ENCODE data around the gene THG1L.
A peak's percentile ranks its signal among the peaks of the same experiment; 100 is the strongest.
"Not testable (repeated sequence)": the region's sequence is repeated elsewhere in the genome, so short reads cannot be mapped to it uniquely, and the experiment has no call there.

Gene THG1L

DNA sequence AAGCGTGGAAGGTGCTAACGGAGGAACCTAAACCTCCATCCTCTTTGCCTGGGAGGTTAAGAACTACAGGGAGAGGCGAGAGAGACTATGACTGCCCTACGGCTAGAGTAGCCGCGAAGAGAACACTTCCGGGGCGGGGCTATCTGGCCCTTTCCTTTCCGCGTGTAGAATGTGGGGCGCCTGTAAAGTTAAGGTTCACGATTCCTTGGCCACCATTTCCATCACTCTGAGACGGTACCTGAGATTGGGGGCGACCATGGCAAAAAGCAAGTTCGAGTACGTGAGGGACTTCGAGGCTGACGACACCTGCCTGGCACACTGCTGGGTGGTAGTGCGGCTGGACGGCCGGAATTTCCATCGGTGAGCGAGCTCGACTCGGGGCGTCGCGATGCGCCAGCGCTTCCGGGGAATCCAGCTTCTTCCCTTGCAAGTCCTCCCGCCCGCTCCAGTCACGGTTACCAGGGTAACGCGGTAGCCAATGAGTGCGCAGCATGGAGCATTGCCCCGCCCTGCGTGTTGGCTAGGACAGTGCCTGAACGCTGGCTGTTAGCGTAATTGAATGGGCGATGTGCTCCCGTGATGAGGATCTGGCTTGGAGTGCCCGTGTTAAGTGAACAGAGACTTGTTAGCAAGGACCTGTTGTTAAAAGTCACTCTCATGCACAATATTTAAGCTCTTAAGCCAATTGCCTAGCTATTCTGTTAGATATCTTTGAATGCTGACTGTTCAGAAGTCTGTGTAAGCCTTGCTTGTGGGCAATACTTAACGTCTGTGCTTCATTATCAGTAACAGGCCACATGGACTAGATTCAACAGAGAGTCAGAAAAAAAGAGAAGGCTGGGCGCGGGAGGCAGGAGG, at the start of gene THG1L:
Gene THG1L, plus strand, starts transcription at position 149 of the 858 bp plus-strand sequence. Its CDS starts 21 bp downstream, at position 170.
- peak; percentile 98 for DNase-seq

GRCh38 chr5:157682257-157682656, 49.0 kb upstream of the THG1L start:
- no peak for DNase-seq

DNA sequence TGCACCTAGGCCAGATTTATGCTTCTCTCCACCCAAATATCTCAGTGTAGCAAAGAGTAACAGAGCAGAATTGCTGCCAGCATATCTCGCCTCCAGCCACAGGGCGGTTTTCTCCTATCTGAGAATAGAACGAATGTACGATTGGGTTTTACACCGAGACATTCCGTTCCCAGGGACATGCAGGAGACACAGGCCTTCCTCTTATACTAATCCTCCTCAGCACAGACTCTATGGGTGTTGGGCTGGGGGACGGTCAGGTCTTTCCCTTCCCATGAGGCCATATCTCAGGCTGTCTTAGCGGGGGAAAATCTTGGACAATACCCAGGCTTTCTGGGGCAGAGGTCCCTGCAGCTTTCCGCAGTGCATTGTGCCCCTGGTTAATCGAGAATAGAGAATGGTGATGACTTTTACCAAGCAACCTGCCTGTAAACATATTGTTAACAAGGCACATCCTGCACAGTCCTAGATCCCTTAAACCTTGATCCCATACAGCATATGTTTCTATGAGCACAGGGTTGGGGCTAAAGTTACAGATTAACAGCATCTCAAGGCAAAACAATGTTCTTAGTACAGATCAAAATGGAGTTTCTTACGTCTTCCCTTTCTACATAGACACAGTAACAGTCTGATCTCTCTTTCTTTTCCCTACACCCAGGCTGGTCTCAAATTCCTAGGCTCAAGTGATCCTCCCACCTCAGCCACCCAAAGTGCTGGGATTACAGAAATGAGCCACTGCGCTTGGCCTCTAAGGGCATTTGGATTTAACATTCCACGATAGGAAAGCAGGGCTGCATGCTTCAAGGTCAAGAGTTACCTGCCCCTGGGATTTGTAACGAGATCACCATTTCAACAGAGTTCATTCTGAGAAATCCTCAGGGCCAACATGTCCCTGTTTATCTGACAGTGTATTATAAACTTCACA, 44.7 kb upstream of the THG1L start:
- not testable (repeated sequence) for DNase-seq

DNA sequence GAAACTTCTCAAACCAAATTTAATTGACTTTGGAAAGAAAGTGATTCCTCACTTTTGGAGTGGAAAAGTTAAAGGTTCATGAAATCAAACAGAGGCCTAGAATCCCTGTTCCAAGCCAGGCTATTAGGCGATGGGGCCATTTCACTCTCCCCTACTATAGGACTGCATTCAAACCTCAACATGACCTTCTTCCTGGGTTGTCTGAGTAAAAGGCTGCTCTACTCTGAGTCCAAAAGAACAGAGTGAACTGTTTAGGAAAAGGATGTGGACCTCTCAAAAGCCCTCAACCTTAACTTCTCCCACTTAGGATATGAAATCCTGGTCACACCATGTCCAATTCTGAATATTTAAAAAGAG, 44.0 kb upstream of the THG1L start:
- no peak for DNase-seq

DNA sequence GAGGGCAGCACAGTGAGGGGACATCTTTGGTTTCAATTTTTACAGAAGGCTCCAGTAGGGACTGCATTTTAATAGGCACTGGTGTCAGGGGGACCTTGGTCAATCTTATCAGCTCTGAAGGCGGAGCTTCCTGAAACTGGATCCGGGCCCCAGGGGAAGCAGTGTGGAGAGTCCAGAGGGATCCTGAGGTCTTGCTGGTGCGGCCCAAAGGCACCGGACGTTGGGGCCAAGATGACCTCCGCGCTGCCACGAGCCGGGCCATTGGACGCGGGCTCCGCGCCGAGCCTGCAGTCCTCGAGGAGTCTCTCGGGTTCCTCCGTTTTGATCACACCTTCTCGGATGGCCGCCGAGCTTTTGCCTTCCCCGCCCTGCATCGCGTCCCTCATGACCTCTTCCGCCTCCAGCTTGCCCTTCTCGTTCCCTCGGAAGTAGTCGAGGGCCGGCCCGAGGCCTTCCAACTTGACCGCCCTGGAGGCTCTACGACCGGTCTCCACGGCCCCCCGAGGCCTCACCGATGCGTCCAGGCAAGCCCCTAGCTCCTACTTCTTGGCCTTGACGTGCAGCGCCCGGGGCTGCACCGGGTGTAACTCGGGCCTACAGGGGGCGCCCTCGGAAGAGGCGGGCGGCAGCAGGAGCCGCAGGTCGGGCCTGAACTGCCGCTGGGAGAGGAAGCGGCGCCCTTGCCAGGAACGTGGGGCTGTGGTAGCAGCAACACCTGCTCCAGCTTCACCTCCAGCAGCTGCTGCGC, 41.1 kb upstream of the THG1L start:
- DNase-seq: no peak

DNA sequence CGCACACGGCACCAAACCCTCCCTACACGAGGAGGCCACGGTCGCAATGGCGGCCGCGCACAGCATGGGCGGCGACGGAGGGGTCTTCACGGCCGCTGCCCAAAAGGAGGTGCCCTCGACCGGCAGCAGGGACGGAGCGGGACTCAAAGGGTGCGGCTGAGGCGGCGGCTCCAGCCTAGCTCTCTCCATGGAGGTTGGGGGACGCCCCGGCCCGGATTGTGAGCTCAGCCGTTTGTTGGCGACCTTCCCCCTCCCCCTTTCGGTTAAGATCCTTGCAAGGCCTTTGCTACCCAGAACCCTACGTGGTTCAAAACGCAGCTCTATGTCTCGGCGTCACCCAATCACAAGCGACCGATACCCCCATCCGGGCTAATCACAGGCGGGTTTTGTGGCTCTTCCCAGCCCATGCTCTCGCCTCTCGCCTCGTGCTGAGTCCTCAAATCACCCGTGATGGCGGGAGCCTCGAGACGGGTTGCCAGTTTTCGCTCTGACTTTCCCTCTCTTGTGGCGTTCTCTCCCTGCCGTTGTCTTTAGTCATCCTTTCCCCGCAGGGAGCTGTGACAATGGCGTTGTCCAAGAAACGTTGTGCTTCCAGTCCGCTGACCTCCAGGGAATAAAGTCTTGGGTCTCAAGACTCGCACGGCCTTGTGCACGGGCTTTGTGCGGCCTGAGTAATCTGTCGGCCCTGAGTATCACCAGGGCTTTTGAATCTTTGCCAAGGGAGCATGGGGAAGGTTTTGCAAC, 40.4 kb upstream of the THG1L start:
- DNase-seq: no peak

- DNase-seq: not testable (repeated sequence)
Measured at GRCh38 chr5:157693816-157694215, 37.4 kb upstream of the THG1L start.

DNA sequence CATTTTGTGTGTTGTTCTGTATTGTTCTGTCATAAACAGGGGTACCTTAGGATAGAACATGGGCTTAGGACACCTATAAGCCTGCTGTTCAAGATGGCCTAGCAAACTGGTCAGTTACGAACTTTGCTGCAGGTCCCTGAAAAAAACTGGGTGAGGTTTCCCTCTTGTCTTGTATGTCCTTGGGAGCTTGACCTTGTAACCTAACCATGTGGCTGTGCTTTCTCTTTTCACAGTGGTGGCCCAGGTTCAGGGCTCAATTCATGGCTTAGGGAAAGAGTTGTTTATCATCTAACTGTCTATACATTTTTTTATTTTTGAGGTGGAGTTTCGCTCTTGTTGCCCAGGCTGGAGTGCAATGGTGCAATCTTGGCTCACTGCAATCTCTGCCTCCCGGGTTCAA, 35.1 kb upstream of the THG1L start:
- not testable (repeated sequence) for DNase-seq

DNA sequence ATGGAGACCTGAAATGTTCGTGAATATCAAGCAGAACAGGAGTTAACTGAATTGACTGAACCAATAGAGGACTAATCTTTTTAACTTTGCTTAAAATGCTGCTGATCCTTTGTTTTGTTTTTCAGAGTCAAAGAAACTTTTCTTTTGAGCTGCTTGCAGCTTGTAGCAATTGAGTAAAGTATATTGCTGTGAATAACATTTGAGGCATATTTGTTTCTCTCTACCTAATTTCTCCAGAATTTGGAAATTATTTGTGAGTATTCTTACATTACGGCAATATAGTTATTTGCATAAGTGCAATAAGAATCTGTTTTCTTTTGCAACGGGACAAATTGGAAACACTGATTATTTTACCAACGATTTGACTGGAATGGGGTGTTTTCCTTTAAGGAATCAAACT, 32.5 kb upstream of the THG1L start:
- not testable (repeated sequence) for DNase-seq

DNA sequence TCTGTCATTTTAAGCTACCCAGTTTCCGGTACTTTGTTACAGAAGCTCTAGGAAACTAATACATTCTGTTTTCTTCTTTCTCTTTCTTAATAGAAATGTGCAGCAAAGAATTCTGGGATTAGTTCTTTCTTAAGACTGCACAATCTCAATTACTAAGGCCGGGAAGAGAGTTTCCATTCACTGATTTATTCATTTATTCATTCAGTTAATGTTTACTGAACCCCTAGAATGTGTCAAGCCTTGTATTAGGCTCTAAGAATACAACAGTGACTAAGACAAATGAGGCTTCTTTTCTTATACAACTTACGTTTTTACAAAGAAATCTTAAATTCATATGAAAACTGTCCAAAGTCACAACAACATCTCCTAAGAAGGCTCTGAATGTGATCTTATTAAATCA, 27.5 kb upstream of the THG1L start:
- no peak for DNase-seq

GRCh38 chr5:157708866-157709265, 22.4 kb upstream of the THG1L start:
- DNase-seq: peak; percentile 57

DNA sequence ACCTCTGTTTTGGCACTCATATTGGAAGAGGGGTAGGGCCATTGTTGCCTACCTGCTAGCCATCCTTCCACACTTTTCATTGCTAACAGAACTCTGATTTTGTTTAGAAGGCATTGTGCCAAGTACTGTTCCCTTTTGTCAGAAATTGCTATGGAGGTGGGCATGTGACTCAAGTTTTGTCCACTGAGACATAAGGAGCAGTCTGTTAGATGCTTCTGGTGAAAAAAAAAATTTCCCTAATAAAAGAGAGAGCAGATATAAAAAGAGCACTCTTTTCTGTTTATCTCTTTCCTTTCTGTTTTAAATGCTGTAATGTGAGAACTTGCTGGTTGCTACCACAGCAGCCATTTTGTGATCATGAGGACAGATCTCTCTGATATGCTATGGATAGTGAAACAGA, 21.9 kb upstream of the THG1L start:
- no peak for DNase-seq

DNA sequence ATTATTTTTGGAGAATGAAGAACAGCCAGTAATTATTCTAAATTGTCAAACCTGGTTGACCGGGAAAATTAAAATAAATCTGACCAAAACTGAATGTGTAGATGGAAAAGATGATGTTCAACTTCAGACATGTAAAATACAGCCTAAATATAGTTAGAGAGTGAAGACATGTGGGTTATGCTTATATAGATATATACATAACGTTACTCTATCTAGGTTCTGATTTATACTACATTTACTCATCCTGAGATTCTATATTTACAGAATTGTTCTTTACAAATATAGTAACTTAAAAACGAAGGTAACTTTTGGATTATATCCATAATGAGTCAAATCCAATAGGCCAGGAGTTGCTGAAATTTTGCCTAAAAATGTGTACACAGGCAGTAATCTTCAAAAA, 20.8 kb upstream of the THG1L start:
- no peak for DNase-seq

DNA sequence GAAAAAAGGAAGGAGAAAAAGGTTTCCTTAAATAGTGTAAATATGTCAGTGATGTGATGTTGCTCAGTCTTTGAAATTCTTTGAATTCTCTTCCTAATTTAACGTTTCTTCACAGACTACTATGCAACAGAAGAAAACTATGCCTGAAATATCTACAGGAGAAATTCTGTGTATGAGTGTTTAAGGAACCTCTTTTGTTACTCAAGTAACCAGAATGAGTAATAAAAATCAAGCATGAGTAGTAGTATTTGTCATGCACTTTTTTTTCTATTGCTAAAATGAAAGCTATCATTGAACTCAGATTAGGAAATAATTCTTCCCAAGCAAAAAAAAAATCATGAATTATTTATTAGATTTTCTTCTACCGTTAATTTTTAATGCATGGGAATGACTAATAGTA, 20.3 kb upstream of the THG1L start:
- DNase-seq: peak; percentile 88

DNA sequence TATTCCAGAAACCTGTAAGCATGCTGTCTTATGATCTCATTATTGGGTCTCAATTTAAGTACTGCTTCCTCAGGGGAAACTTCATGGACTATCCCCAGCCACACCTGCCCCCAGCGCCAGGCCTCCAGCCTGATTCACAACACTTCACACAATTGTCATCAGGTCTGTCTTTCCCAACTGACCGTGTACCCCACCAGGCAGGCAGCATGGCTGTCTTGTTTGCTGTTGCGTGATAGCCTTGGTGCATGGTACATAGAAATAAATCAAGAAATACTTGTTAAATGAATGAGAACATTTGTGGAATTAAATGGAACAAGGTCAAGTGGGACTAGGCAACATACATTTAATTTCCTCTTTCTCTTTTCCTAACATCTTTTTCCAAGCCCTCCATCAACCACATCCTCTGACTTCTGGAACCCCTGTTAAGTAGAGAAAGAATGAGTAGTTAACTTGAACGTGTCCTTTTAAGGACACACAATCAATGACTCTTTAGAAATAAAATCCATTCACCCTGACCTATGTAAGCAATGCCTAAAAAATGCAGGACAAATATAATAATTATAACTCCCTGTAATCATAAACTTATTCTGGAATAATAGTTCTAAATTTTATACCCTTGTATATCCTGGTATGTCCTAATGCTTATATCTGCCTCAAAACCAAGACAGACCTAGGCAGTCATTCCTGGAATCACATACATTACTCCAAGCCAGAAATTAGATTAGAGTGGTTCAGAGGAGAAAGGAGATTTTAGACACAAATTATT, 17.2 kb upstream of the THG1L start:
- peak; percentile 49 for DNase-seq

GRCh38 chr5:157714596-157714864, 16.7 kb upstream of the THG1L start:
- peak; percentile 15 for DNase-seq

DNA sequence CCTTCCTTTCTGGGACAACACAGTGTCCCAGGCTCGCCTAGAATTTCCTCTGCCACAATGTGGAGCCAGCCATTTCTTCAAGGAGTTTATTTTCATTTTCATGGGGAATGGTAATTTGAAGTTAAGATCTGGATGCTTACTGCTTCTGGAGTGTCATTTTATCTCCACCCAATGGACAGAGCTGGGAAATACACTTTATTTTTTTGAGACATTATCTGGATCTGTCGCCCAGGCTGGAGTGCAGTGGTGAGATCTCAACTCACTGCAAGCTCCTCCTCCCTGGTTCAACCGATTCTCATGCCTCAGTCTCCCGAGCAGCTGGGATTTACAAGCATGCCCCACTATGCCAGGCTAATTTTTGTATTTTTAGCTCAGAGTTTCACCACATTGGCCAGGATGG, 12.7 kb upstream of the THG1L start:
- peak; percentile 77 for DNase-seq

DNA sequence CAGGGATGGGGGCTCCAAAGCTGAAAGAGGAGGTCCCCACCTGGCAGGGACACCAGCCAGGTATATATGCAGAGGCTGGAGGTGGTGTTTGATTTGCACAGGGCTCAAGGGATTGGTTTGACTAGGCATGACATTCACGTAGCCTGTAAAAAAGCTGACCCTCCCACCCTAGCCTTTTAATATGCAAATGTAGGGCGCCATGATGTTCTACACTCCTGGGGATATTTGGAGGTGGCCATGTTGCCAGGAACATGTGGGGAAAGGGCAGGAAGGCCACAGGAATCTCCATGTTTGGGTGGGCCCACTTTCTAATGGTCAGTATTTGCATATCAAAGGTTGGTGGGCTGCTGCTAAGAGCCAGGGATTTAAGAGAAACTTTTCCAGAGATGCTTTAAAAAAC, 12.0 kb upstream of the THG1L start:
- DNase-seq: no peak

DNA sequence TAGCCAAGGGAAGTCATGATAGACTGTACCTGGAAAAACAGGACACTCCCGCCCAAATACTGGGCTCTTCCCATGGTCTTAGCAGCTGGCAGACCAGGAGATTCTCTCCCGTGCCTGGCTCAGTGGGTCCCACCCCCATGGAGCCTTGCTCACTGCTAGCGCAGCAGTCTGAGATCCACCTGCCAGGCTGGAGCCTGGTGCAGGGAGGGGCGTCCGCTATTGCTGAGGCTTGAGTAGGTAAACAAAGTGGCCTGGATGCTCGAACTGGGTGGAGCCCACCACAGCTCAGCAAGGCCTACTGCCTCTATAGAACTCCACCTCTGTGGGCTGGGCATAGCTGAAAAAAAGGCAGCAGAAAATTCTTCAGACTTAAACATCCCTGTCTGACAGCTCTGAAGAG, 10.1 kb upstream of the THG1L start:
- DNase-seq: no peak

GRCh38 chr5:157722895-157723294, 8.3 kb upstream of the THG1L start:
- DNase-seq: not testable (repeated sequence)

DNA sequence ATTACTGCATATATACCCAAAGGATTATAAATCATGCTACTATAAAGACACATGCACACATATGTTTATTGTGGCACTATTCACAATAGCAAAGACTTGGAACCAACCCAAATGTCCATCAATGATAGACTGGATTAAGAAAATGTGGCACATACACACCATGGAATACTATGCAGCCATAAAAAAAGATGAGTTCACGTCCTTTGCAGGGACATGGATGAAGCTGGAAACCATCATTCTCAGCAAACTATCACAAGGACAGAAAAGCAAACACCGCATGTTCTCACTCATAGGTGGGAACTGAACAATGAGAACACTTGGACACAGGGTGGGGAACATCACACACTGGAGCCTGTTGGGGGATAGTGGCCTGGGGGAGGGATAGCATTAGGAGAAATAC, 4.6 kb upstream of the THG1L start:
- not testable (repeated sequence) for DNase-seq

- DNase-seq: not testable (repeated sequence)
Measured at GRCh38 chr5:157727858-157728257, 3.4 kb upstream of the THG1L start.
